HG03139 (cell line): ENCODE results near the gene BMP6.

Experiments used
- ATAC-seq: cut with Tn5 transposase; IDR thresholded peaks from one replicate; pipeline ENCODE4 v1.9.1; 2021; ENCODE audit not compliant: unreplicated experiment

BMP6 gene

GRCh38 chr6:7901056-7901455 is 175.2 kb downstream of the BMP6 start:
- ATAC-seq, result no peak

GRCh38 chr6:7901780-7902179 is 175.9 kb downstream of the BMP6 start:
- ATAC-seq, result no peak

GRCh38 chr6:7902221-7902620 is 176.3 kb downstream of the BMP6 start:
- ATAC-seq, result no peak

- no peak for ATAC-seq
Observed at GRCh38 chr6:7902867-7903266, 177.0 kb downstream of the BMP6 start.

- no peak for ATAC-seq
Observed at GRCh38 chr6:7903673-7904072, 177.8 kb downstream of the BMP6 start.

- no peak for ATAC-seq
Observed at GRCh38 chr6:7904654-7905319, 178.9 kb downstream of the BMP6 start.

GRCh38 chr6:7905416-7905815 is 179.5 kb downstream of the BMP6 start:
- ATAC-seq, result no peak

- no peak for ATAC-seq
Observed at GRCh38 chr6:7906741-7907140, 180.8 kb downstream of the BMP6 start.

GRCh38 chr6:7907159-7907558 is 181.3 kb downstream of the BMP6 start:
- no peak for ATAC-seq

- peak; percentile 26 for ATAC-seq
Observed at GRCh38 chr6:7909323-7910276, 183.7 kb downstream of the BMP6 start.

GRCh38 chr6:7910298-7910653 is 184.4 kb downstream of the BMP6 start:
- peak; percentile 19 for ATAC-seq

- peak; percentile 57 for ATAC-seq
Observed at GRCh38 chr6:7910654-7911344, 184.9 kb downstream of the BMP6 start, which contains the start of gene TXNDC5. TXNDC5 (minus strand) TSS chr6:7910788; CDS start chr6:7910776, 12 bp downstream.

- ATAC-seq, result no peak
Observed at GRCh38 chr6:7911345-7911725, 185.4 kb downstream of the BMP6 start.

- no peak for ATAC-seq
Observed at GRCh38 chr6:7912024-7912423, 186.1 kb downstream of the BMP6 start.

- no peak for ATAC-seq
Observed at GRCh38 chr6:7912736-7913517, 187.0 kb downstream of the BMP6 start.

- ATAC-seq, result no peak
Observed at GRCh38 chr6:7914311-7914710, 188.4 kb downstream of the BMP6 start.

- no peak for ATAC-seq
Observed at GRCh38 chr6:7914991-7915789, 189.3 kb downstream of the BMP6 start.

- ATAC-seq, result peak; percentile 72
Observed at GRCh38 chr6:7916959-7917358, 191.1 kb downstream of the BMP6 start.

GRCh38 chr6:7917729-7918128 is 191.8 kb downstream of the BMP6 start:
- ATAC-seq, result no peak

- no peak for ATAC-seq
Observed at GRCh38 chr6:7918403-7918802, 192.5 kb downstream of the BMP6 start.
